ENCODE results near the gene WDR86.
A peak's percentile ranks its signal among the peaks of the same experiment; 100 is the strongest.

The WDR86 gene

GRCh38 chr7:151436446-151437158 is 26.8 kb upstream of the WDR86 start:
- FAIRE-seq (no peak), DNase-seq (ENCODE audit: insufficient read length, low spot score) (no peak)
- TF ChIP-seq POLR2A (IDR thresholded peaks at IDR 0.05; ENCODE audit: low read depth, low read length), result no peak

- DNase-seq (ENCODE audit: insufficient read length, low spot score) (no peak), FAIRE-seq (no peak)
- TF ChIP-seq POLR2A (IDR thresholded peaks at IDR 0.05; ENCODE audit: low read depth, low read length), result no peak
These were observed 26.1 kb upstream of the WDR86 start for GRCh38 chr7:151435971-151436370.

- FAIRE-seq (no peak), DNase-seq (ENCODE audit: insufficient read length, low spot score) (no peak)
- no peak for TF ChIP-seq POLR2A (IDR thresholded peaks at IDR 0.05; ENCODE audit: low read depth, low read length)
These were observed 25.5 kb upstream of the WDR86 start for GRCh38 chr7:151435103-151435916.

- FAIRE-seq (no peak), DNase-seq (ENCODE audit: insufficient read length, low spot score) (no peak)
- TF ChIP-seq POLR2A (IDR thresholded peaks at IDR 0.05; ENCODE audit: low read depth, low read length), result no peak
These were observed 24.7 kb upstream of the WDR86 start for GRCh38 chr7:151434549-151434948.

GRCh38 chr7:151433721-151434400 is 24.0 kb upstream of the WDR86 start:
- no peak for FAIRE-seq
- no peak for DNase-seq (ENCODE audit: insufficient read length, low spot score)
- TF ChIP-seq POLR2A (IDR thresholded peaks at IDR 0.05; ENCODE audit: low read depth, low read length), result no peak

GRCh38 chr7:151432658-151433521 is 23.1 kb upstream of the WDR86 start:
- TF ChIP-seq POLR2A (IDR thresholded peaks at IDR 0.05; ENCODE audit: low read depth, low read length), result no peak
- FAIRE-seq (no peak), DNase-seq (ENCODE audit: insufficient read length, low spot score) (no peak)

- no peak for FAIRE-seq
- no peak for TF ChIP-seq POLR2A (IDR thresholded peaks at IDR 0.05; ENCODE audit: low read depth, low read length)
- DNase-seq (ENCODE audit: insufficient read length, low spot score), result no peak
These were observed 22.0 kb upstream of the WDR86 start for GRCh38 chr7:151431768-151432311.

- DNase-seq (ENCODE audit: insufficient read length, low spot score) (no peak), FAIRE-seq (no peak)
- no peak for TF ChIP-seq POLR2A (IDR thresholded peaks at IDR 0.05; ENCODE audit: low read depth, low read length)
These were observed 21.5 kb upstream of the WDR86 start for GRCh38 chr7:151431281-151431767.

- DNase-seq (ENCODE audit: insufficient read length, low spot score) (no peak), FAIRE-seq (no peak)
- no peak for TF ChIP-seq POLR2A (IDR thresholded peaks at IDR 0.05; ENCODE audit: low read depth, low read length)
These were observed 20.8 kb upstream of the WDR86 start for GRCh38 chr7:151430391-151431205.

- FAIRE-seq (no peak), DNase-seq (ENCODE audit: insufficient read length, low spot score) (peak; percentile 71)
- TF ChIP-seq POLR2A (IDR thresholded peaks at IDR 0.05; ENCODE audit: low read depth, low read length), result no peak
These were observed 19.9 kb upstream of the WDR86 start for GRCh38 chr7:151429560-151430331.

GRCh38 chr7:151429237-151429559 is 19.4 kb upstream of the WDR86 start:
- FAIRE-seq, result no peak
- DNase-seq (ENCODE audit: insufficient read length, low spot score), result no peak
- no peak for TF ChIP-seq POLR2A (IDR thresholded peaks at IDR 0.05; ENCODE audit: low read depth, low read length)

Measured in H54 (cell line).